GM06990 (cell line): ENCODE results near the gene PPP2R1A.

ENCODE experiments used
- DNase-seq: peaks from one replicate; pipeline ENCODE4 v3.0.0-alpha.2; 2011; ENCODE audit not compliant: insufficient read length; ENCODE audit errors: extremely low read depth
- H3K27me3 ChIP-seq: replicated peaks from 2 replicates; pipeline ENCODE4 v1.6.0; 2011; ENCODE audit warnings: low read length; ENCODE audit not compliant: control insufficient read depth, insufficient read depth
- H3K36me3 ChIP-seq: 2 replicates; pipeline ENCODE4 v1.5.1; 2011; ENCODE audit warnings: low read length; ENCODE audit not compliant: control insufficient read depth, insufficient read depth
- H3K4me3 ChIP-seq: replicated peaks from 2 replicates; pipeline ENCODE4 v1.5.1; 2011; ENCODE audit warnings: low read depth, mild to moderate bottlenecking, control low read depth, low read length
- CTCF ChIP-seq: IDR thresholded peaks from 2 replicates; pipeline ENCODE4 v1.5.1; 2011; ENCODE audit warnings: low read length, control low read depth, mild to moderate bottlenecking, inconsistent platforms; ENCODE audit not compliant: insufficient read depth, poor library complexity, severe bottlenecking

PPP2R1A gene

DNA sequence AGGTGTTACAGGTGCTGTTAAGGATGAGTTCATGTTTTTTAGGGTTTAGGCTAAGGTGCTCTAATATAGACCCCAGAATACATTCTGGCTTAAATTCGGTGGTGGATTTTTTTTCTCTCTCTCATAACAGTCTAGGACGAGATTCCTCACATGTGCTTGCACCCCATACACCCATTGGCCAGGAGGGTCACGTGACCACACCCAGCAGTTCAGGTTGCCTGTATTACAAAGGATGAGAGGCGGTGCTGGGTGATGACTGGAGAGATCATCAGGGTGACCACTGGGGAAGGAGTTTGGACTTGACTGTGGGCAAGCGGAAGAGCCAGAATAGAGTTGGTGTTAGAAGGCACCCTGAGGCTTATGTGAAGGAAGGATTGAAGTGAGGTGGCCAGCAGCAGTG is 27.7 kb downstream of the PPP2R1A start:
- Histone ChIP-seq H3K36me3 (peaks cover 58% of the 10 kb centered on the region), H3K27me3 (no peaks in the 10 kb centered on the region), H3K4me3 (no peak overlapping the region)
- no peak for TF ChIP-seq CTCF
- DNase-seq, result no peak

GRCh38 chr19:52219611-52220010 is 29.8 kb downstream of the PPP2R1A start:
- no peak for TF ChIP-seq CTCF

GRCh38 chr19:52221031-52221430 is 31.2 kb downstream of the PPP2R1A start:
- TF ChIP-seq CTCF, result no peak
- Histone ChIP-seq H3K36me3 (peaks cover 52% of the 10 kb centered on the region), H3K4me3 (no peak overlapping the region), H3K27me3 (no peaks in the 10 kb centered on the region)
- no peak for DNase-seq

More at GRCh38 chr19:52219611-52220010, 29.8 kb downstream of the PPP2R1A start:
- Histone ChIP-seq H3K36me3 (peaks cover 52% of the 10 kb centered on the region), H3K4me3 (no peak overlapping the region), H3K27me3 (no peaks in the 10 kb centered on the region)
- no peak for DNase-seq

GRCh38 chr19:52221831-52222375 is 32.1 kb downstream of the PPP2R1A start:
- no peak for DNase-seq

DNA sequence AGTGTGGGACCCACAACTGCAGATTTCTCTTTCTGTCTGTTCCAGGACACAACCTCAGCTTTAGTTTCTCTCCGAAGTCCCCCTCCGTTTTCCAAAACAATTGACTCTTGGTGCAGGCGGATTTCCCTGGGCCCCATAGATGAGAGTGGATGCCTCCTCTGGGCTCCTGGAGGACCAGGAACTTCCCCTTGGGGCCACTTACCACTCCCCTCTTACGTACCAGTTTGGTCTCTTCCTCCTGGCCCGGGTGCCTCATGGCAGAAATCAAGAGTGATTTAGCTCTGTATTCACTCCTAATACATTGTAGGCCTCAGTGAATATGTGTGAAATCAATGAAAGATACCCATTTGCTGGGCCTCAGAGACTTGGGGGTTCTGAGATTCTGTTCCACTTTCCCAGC is 34.4 kb downstream of the PPP2R1A start:
- no peak for DNase-seq
- TF ChIP-seq CTCF, result no peak
- peaks cover 53% of the 10 kb centered on the region for H3K36me3 ChIP-seq
- H3K4me3 ChIP-seq, result no peak overlapping the region
- H3K27me3 ChIP-seq, result no peaks in the 10 kb centered on the region

More at GRCh38 chr19:52221831-52222375, 32.1 kb downstream of the PPP2R1A start:
- H3K36me3 ChIP-seq, result peaks cover 46% of the 10 kb centered on the region
- no peak overlapping the region for H3K4me3 ChIP-seq
- no peaks in the 10 kb centered on the region for H3K27me3 ChIP-seq
- TF ChIP-seq CTCF, result no peak

DNA sequence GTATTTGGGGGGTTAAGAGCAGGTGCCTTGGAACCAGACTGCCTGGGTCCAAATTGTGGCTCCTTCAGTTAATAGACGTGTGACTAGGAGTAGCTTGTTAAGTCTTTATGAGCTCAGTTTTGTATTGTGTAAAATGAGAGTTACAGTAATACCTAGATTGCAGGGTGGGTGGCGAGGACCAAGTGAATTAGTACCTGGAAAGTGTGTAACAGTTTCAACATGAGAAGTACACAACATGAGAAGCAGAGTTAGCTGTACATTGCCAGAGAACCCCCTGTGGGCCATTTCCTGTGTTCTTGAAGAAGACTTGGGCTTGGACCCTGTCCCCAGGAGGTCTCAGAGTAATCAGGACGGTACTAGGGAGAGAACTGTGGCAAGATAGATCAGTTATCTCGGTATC is 36.8 kb downstream of the PPP2R1A start:
- Histone ChIP-seq H3K36me3 (peaks cover 35% of the 10 kb centered on the region), H3K27me3 (no peaks in the 10 kb centered on the region), H3K4me3 (no peak overlapping the region)
- TF ChIP-seq CTCF, result no peak
- no peak for DNase-seq
